ENCODE results near the gene CCDC28A.

CCDC28A gene

DNA sequence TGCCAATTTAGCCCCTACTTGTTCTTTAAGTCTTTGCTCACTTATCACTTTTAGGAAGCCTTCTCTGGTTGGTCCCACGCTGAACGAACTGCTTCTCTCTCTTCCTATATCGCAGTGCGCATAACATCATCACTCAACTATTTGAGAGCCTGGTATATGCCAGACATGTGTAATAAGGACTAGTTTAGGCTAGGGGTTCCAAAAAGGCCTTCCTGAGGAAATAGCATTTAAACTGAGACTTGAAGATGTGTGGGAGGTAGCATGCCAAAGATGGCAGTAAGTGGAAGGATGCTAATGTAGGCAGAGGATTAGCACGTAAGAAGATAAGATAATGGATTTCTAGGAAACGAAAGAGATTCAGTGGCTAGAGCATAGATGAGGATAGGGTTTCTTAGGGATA, 4.8 kb downstream of the CCDC28A start:
- Histone ChIP-seq H3K27ac (no peak overlapping the region), H3K9me3 (ENCODE audit: severe bottlenecking) (no peaks in the 10 kb centered on the region), H3K27me3 (ENCODE audit: insufficient read depth, low read depth, severe bottlenecking) (no peaks in the 10 kb centered on the region), H3K36me3 (peaks cover 8% of the 10 kb centered on the region; the same call in 1 of the 2 replicates), H3K4me3 (ENCODE audit: low read depth, low read length) (no peak overlapping the region)
- TF ChIP-seq, protein P1, sequence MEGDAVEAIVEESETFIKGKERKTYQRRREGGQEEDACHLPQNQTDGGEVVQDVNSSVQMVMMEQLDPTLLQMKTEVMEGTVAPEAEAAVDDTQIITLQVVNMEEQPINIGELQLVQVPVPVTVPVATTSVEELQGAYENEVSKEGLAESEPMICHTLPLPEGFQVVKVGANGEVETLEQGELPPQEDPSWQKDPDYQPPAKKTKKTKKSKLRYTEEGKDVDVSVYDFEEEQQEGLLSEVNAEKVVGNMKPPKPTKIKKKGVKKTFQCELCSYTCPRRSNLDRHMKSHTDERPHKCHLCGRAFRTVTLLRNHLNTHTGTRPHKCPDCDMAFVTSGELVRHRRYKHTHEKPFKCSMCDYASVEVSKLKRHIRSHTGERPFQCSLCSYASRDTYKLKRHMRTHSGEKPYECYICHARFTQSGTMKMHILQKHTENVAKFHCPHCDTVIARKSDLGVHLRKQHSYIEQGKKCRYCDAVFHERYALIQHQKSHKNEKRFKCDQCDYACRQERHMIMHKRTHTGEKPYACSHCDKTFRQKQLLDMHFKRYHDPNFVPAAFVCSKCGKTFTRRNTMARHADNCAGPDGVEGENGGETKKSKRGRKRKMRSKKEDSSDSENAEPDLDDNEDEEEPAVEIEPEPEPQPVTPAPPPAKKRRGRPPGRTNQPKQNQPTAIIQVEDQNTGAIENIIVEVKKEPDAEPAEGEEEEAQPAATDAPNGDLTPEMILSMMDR (IDR thresholded peaks at IDR 0.05; ENCODE audit: low read depth, low read length) = no peak
- DNase-seq = no peak

DNA sequence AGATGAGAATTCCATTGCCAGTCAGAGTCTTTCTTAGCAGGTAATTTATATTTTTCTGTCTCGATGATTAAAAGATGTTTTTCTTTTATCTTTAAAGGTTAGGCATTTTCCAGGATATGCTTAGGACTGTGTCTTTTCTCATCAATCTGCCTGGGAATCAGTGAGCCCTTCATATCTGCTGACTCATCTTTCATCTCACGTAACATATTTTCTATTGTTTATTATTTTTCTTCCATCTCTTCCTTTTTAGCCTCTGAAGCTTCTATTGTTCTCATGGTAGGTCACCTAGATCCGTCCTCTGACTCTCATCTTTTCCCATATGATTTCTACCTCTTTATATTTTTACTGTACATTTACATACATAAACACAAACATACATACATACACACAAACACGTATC, 8.7 kb downstream of the CCDC28A start:
- Histone ChIP-seq H3K4me3 (ENCODE audit: low read depth, low read length) (no peak overlapping the region), H3K27ac (no peak overlapping the region), H3K9me3 (ENCODE audit: severe bottlenecking) (no peaks in the 10 kb centered on the region), H3K36me3 (peaks cover 8% of the 10 kb centered on the region; the same call in 1 of the 2 replicates), H3K27me3 (ENCODE audit: insufficient read depth, low read depth, severe bottlenecking) (no peaks in the 10 kb centered on the region)
- TF ChIP-seq, protein P1 (IDR thresholded peaks at IDR 0.05; ENCODE audit: low read depth, low read length) = no peak
- DNase-seq = no peak

DNA sequence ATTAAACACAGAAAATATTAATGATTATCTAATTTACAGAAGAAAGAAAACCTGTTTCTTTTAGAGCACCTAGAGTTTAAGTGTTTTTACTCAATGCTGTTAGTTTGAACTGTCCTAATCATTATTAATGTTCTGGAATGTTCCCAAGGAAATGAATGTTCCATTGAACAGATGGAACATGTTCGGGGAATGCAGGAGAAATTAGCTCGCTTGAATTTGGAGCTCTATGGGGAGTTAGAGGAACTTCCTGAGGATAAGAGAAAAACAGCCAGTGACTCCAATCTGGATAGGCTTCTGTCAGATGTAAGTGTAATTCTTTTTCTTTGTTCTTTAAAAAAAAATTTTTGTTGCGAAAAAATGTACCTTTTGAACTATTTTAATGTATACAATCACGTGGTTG, 11.5 kb downstream of the CCDC28A start:
- peaks cover 8% of the 10 kb centered on the region; the same call in 1 of the 2 replicates for H3K36me3 ChIP-seq
- H3K27ac ChIP-seq = no peak overlapping the region
- TF ChIP-seq, protein P1 (IDR thresholded peaks at IDR 0.05; ENCODE audit: low read depth, low read length) = no peak
- no peaks in the 10 kb centered on the region for H3K27me3 ChIP-seq (ENCODE audit: insufficient read depth, low read depth, severe bottlenecking)
- H3K4me3 ChIP-seq (ENCODE audit: low read depth, low read length) = no peak overlapping the region
- no peaks in the 10 kb centered on the region for H3K9me3 ChIP-seq (ENCODE audit: severe bottlenecking)
- DNase-seq = no peak

DNA sequence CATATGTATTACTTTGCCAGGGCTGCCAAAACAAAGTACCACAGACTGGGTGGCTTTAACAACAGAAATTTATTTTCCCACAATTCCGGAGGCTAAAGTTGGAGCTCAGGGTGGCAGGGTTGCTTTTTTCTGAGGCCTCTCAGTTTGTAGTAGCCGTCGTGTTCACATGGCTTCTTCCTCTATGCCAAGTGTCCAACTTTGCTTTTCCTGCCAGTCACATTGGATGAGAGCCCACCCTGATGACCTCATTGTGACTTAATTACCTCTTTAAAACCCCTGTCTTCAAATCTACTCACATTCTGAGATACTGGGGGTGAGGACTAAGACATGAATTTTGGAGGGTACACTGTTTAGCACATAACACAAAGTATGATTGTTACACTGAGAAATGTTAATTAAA, 12.4 kb downstream of the CCDC28A start:
- TF ChIP-seq, protein P1 (IDR thresholded peaks at IDR 0.05; ENCODE audit: low read depth, low read length) = no peak
- Histone ChIP-seq H3K9me3 (ENCODE audit: severe bottlenecking) (no peaks in the 10 kb centered on the region), H3K4me3 (ENCODE audit: low read depth, low read length) (no peak overlapping the region), H3K36me3 (peaks cover 10% of the 10 kb centered on the region; the same call in 1 of the 2 replicates), H3K27ac (no peak overlapping the region), H3K27me3 (ENCODE audit: insufficient read depth, low read depth, severe bottlenecking) (no peaks in the 10 kb centered on the region)
- DNase-seq = no peak

DNA sequence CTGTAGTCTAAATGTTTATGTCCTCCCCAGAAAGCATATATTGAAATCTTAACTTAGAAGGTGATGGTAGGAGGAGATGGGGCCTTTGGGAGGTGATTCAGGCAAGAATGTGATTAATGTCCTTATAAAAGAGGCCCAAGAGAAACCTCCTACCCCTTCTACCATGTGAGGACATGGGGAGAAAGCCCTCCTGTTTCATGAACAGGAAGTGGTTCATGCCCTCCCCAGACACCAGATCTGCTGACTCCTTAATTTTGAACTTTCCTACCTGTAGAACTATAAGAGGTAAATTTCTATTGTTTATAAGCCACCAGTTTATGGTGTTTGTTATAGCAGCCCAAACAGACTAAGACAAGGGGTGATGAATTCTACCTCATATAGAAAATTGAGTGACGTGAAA, 13.6 kb downstream of the CCDC28A start:
- H3K4me3 ChIP-seq (ENCODE audit: low read depth, low read length) = no peak overlapping the region
- H3K9me3 ChIP-seq (ENCODE audit: severe bottlenecking) = no peaks in the 10 kb centered on the region
- no peaks in the 10 kb centered on the region for H3K27me3 ChIP-seq (ENCODE audit: insufficient read depth, low read depth, severe bottlenecking)
- TF ChIP-seq, protein P1 (IDR thresholded peaks at IDR 0.05; ENCODE audit: low read depth, low read length) = no peak
- H3K27ac ChIP-seq = no peak overlapping the region
- DNase-seq = no peak
- H3K36me3 ChIP-seq = peaks cover 3% of the 10 kb centered on the region; the same call in 1 of the 2 replicates
